ENCODE data around the gene AMPD3. TPM values are rescaled to one million over a fixed set of nuclear protein-coding genes. Genes with fewer than 3 reads are reported as not detected.

AMPD3 gene
- polyA plus RNA-seq, result 0.40 TPM in 1 of 2 replicates, not detected in the other
- 0.12 TPM in 1 of 2 replicates, not detected in the other for polyA minus RNA-seq

- no peaks in the 10 kb centered on the region for H3K36me3 ChIP-seq (ENCODE audit: insufficient read depth, low read length)
- H4K20me1 ChIP-seq (ENCODE audit: insufficient read depth), result no peaks in the 10 kb centered on the region
- no peak within 1 kb of the TSS for H2AFZ ChIP-seq (ENCODE audit: low read depth, low read length)
- no peaks in the 10 kb centered on the region for H3F3A ChIP-seq (ENCODE audit: insufficient read depth, low read length, poor library complexity, severe bottlenecking)
- no peaks in the 10 kb centered on the region for H3K9me3 ChIP-seq (ENCODE audit: low read length)
- no peak within 1 kb of the TSS for H3K4me3 ChIP-seq (ENCODE audit: low read length)
- H3K27me3 ChIP-seq (ENCODE audit: insufficient read depth, low read depth, low read length), result peaks cover 22% of the 10 kb centered on the region
- no peak for TF ChIP-seq MXI1 (conservative IDR thresholded peaks at IDR 0.05; ENCODE audit: poor library complexity, severe bottlenecking)
- TF ChIP-seq EP300 (conservative IDR thresholded peaks at IDR 0.05; ENCODE audit: poor library complexity, severe bottlenecking), result no peak
- TF ChIP-seq CTCF (IDR thresholded peaks at IDR 0.05; ENCODE audit: poor library complexity, severe bottlenecking), result no peak
- TF ChIP-seq RAD21 (conservative IDR thresholded peaks at IDR 0.05), result no peak
- no peak for TF ChIP-seq EZH2 (IDR thresholded peaks at IDR 0.05; ENCODE audit: borderline replicate concordance, insufficient read depth, low read length, poor library complexity, severe bottlenecking)
- TF ChIP-seq SMC3 (conservative IDR thresholded peaks at IDR 0.05; ENCODE audit: poor library complexity), result no peak
- no peak for TF ChIP-seq POLR2AphosphoS5 (IDR thresholded peaks at IDR 0.05)
- TF ChIP-seq TAF1 (IDR thresholded peaks at IDR 0.05; ENCODE audit: low read depth), result no peak
- no peak within 1 kb of the TSS for H3K27ac ChIP-seq (ENCODE audit: low read length)
- no peak within 1 kb of the TSS for H3K4me2 ChIP-seq (ENCODE audit: low read length)
- no peak within 1 kb of the TSS for H3K9ac ChIP-seq (ENCODE audit: low read length)
- no peaks in the 10 kb centered on the region for H3K9me2 ChIP-seq (ENCODE audit: insufficient read depth, low read length)
- H3K79me2 ChIP-seq (replicated peaks; ENCODE audit: insufficient read depth, low read length), result no peaks in the 10 kb centered on the region
Observed at GRCh38 chr11:10454878-10455631, at the start of gene AMPD3. Gene AMPD3, plus strand, starts transcription at chr11:10455264. Its CDS starts 6,256 bp downstream, at chr11:10461520.

- no peak overlapping the region for H3K27ac ChIP-seq (ENCODE audit: low read length)
- no peaks in the 10 kb centered on the region for H3K9me2 ChIP-seq (ENCODE audit: insufficient read depth, low read length)
- H3K9ac ChIP-seq (ENCODE audit: low read length), result no peak overlapping the region
- peak overlapping the region; percentile 25 for H2AFZ ChIP-seq (ENCODE audit: low read depth, low read length)
- no peak for TF ChIP-seq TAF1 (IDR thresholded peaks at IDR 0.05; ENCODE audit: low read depth)
- TF ChIP-seq SMC3 (conservative IDR thresholded peaks at IDR 0.05; ENCODE audit: poor library complexity), result peak; percentile 95
- no peak for TF ChIP-seq EZH2 (IDR thresholded peaks at IDR 0.05; ENCODE audit: borderline replicate concordance, insufficient read depth, low read length, poor library complexity, severe bottlenecking)
- TF ChIP-seq EP300 (conservative IDR thresholded peaks at IDR 0.05; ENCODE audit: poor library complexity, severe bottlenecking), result no peak
- TF ChIP-seq MXI1 (conservative IDR thresholded peaks at IDR 0.05; ENCODE audit: poor library complexity, severe bottlenecking), result peak; percentile 25
- no peak for TF ChIP-seq REST (IDR thresholded peaks at IDR 0.05; ENCODE audit: borderline replicate concordance)
- peak; percentile 93 for TF ChIP-seq RAD21 (conservative IDR thresholded peaks at IDR 0.05)
- peak; percentile 92 for TF ChIP-seq CTCF (IDR thresholded peaks at IDR 0.05; ENCODE audit: poor library complexity, severe bottlenecking)
- TF ChIP-seq POLR2AphosphoS5 (IDR thresholded peaks at IDR 0.05), result no peak
- H3K36me3 ChIP-seq (ENCODE audit: insufficient read depth, low read length), result no peaks in the 10 kb centered on the region
- no peaks in the 10 kb centered on the region for H3K27me3 ChIP-seq (ENCODE audit: insufficient read depth, low read depth, low read length)
- H4K20me1 ChIP-seq (ENCODE audit: insufficient read depth), result no peaks in the 10 kb centered on the region
- H3K4me2 ChIP-seq (ENCODE audit: low read length), result no peak overlapping the region
- H3K9me3 ChIP-seq (ENCODE audit: low read length), result no peaks in the 10 kb centered on the region
- H3F3A ChIP-seq (ENCODE audit: insufficient read depth, low read length, poor library complexity, severe bottlenecking), result no peaks in the 10 kb centered on the region
- H3K79me2 ChIP-seq (replicated peaks; ENCODE audit: insufficient read depth, low read length), result no peaks in the 10 kb centered on the region
- no peak overlapping the region for H3K4me3 ChIP-seq (ENCODE audit: low read length)
Observed at GRCh38 chr11:10405865-10406592, 49.0 kb upstream of the AMPD3 start.

Measured in neural cell (in vitro differentiated cells).